ENCODE data around the gene TMEM100. TPM values are rescaled to one million over a fixed set of nuclear protein-coding genes. Genes with fewer than 3 reads are reported as not detected.

The TMEM100 gene
- total RNA-seq, 6 experiments from 2014 or later: 0.18 to 0.26 TPM; not detected in 4

DNA sequence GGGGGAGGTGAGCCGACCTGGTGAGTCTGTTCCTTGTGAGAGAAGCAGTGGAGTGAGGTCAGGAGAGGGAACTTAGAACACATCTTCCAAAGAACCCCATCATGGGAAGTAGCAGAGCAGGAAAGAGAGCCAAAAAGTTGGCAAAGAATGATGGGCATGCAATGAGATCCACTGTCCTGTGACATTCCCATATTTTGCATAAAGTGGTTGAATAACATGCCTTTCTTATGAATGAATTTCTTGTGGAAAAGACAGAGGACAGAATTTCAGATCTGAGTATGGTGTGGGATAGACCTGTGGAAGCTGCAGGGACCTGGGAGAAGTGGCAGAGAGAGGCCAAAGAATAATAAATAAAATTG, 41.3 kb downstream of the TMEM100 start:
- TF ChIP-seq, protein P1, sequence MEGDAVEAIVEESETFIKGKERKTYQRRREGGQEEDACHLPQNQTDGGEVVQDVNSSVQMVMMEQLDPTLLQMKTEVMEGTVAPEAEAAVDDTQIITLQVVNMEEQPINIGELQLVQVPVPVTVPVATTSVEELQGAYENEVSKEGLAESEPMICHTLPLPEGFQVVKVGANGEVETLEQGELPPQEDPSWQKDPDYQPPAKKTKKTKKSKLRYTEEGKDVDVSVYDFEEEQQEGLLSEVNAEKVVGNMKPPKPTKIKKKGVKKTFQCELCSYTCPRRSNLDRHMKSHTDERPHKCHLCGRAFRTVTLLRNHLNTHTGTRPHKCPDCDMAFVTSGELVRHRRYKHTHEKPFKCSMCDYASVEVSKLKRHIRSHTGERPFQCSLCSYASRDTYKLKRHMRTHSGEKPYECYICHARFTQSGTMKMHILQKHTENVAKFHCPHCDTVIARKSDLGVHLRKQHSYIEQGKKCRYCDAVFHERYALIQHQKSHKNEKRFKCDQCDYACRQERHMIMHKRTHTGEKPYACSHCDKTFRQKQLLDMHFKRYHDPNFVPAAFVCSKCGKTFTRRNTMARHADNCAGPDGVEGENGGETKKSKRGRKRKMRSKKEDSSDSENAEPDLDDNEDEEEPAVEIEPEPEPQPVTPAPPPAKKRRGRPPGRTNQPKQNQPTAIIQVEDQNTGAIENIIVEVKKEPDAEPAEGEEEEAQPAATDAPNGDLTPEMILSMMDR (IDR thresholded peaks at IDR 0.05): no peak
- Mint-ChIP-seq H3K4me1 (ENCODE audit: low read depth) (no peaks in the 10 kb centered on the region), H3K4me3 (no peak overlapping the region), H3K36me3 (ENCODE audit: low read depth) (no peaks in the 10 kb centered on the region), H3K27ac (no peak overlapping the region), H3K9me3 (no peaks in the 10 kb centered on the region), H3K27me3 (ENCODE audit: insufficient read depth) (peaks cover 5% of the 10 kb centered on the region)
- no peak for DNase-seq

GRCh38 chr17:55680686-55681341, 41.9 kb downstream of the TMEM100 start:
- no peak for DNase-seq
- no peak overlapping the region for H3K27ac Mint-ChIP-seq
- H3K4me1 Mint-ChIP-seq (ENCODE audit: low read depth): no peaks in the 10 kb centered on the region
- no peak overlapping the region for H3K4me3 Mint-ChIP-seq
- peaks cover 8% of the 10 kb centered on the region for H3K27me3 Mint-ChIP-seq (ENCODE audit: insufficient read depth)
- TF ChIP-seq, protein P1 (IDR thresholded peaks at IDR 0.05): no peak
- no peaks in the 10 kb centered on the region for H3K9me3 Mint-ChIP-seq
- H3K36me3 Mint-ChIP-seq (ENCODE audit: low read depth): no peaks in the 10 kb centered on the region

DNA sequence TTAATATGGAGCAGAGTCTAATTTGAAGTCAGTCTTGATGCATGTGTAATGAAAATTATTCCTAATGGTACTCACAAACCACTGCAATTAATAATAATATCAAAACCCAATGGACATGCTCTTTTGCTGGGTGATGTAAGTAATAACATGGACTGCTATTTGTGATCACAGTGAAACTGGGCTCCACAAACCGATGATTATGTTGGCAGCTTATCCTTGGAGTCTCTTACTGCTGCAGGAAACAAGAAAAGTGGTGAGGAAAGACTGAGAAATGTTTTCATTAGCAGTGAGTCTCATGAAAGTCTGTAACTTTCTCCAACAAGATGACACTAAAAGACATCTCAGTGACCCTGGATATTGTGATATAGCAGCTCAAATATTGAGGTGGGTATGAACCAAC, 45.2 kb downstream of the TMEM100 start:
- TF ChIP-seq, protein P1 (IDR thresholded peaks at IDR 0.05): no peak
- Mint-ChIP-seq H3K4me3 (no peak overlapping the region), H3K27me3 (ENCODE audit: insufficient read depth) (peaks cover 8% of the 10 kb centered on the region), H3K4me1 (ENCODE audit: low read depth) (no peaks in the 10 kb centered on the region), H3K27ac (no peak overlapping the region), H3K9me3 (no peaks in the 10 kb centered on the region), H3K36me3 (ENCODE audit: low read depth) (no peaks in the 10 kb centered on the region)
- no peak for DNase-seq

DNA sequence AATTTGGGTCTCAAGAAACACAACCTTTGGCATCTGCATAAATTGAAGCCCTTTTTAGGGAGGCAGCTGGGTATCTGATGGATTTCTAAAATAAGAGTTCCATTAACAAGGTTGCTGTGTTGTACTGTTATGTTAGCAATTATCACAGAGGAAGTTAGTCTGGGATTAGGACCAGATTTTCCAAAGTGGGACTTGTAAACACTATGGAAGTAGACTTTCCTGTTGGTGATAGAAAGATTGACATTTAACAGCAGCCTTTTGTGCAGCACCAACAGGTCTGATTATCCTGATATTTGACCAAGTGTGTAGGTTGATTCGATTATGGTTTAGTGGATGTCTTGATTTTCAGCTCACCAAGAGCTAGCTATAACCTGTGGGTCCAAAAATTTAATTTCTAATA, 46.4 kb downstream of the TMEM100 start:
- no peak overlapping the region for H3K27ac Mint-ChIP-seq
- no peak for DNase-seq
- H3K4me1 Mint-ChIP-seq (ENCODE audit: low read depth): no peaks in the 10 kb centered on the region
- H3K36me3 Mint-ChIP-seq (ENCODE audit: low read depth): no peaks in the 10 kb centered on the region
- no peaks in the 10 kb centered on the region for H3K9me3 Mint-ChIP-seq
- H3K4me3 Mint-ChIP-seq: no peak overlapping the region
- peaks cover 6% of the 10 kb centered on the region for H3K27me3 Mint-ChIP-seq (ENCODE audit: insufficient read depth)
- TF ChIP-seq, protein P1 (IDR thresholded peaks at IDR 0.05): no peak

DNA sequence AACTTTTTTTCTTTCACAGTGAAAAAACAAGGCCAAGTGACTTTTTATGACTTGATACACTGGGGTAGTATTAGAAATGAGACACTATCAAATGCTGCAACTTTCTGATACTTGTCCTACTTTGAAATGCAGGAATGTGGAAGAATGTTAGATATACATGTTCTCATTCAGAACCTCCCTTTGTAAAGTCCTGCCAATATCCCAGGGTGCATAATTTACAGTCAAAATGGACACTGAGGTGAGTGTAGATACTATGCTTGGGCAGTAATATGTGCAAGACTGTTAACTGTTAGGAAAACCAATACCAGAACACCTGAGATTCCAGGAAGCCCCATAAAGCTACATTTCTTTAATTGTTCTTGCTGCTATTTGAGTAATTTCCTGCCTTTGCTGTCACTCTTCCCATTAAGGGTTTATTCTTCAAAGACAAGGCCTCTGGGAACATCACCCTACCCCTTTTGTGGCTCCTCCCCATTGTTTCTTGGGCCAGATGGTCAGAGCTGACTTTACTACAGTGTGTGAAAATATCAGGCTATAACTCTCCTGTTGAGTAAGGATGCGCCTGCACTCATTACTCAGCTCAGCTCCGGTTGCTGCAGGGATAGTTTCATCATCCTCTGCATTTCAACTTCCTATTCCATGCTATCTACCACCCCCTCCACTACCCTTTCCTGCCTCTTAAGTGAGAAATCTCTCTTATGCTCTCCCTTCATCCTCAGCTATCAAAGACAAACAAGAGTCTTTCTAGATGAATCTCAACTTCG, 48.7 kb downstream of the TMEM100 start:
- peaks cover 11% of the 10 kb centered on the region; the same call in 1 of the 2 replicates for H3K27me3 Mint-ChIP-seq (ENCODE audit: insufficient read depth)
- H3K36me3 Mint-ChIP-seq (ENCODE audit: low read depth): no peaks in the 10 kb centered on the region
- H3K4me1 Mint-ChIP-seq (ENCODE audit: low read depth): no peaks in the 10 kb centered on the region
- TF ChIP-seq, protein P1 (IDR thresholded peaks at IDR 0.05): no peak
- peak; percentile 1 for DNase-seq
- H3K9me3 Mint-ChIP-seq: no peaks in the 10 kb centered on the region
- H3K27ac Mint-ChIP-seq: no peak overlapping the region
- H3K4me3 Mint-ChIP-seq: no peak overlapping the region
